Measurements from ENCODE around the gene CNPY3. TPM values are rescaled to one million over a fixed set of nuclear protein-coding genes. Genes with fewer than 3 reads are reported as not detected.

CNPY3 gene
- total and polyA plus RNA-seq, 2 of the 13 experiments (the other 11 are each of a cell fraction or from before 2014, with no cell fraction given): 42.3 to 60.2 TPM

GRCh38 chr6:42978839-42979522, 49.7 kb downstream of the CNPY3 start, which contains the start of gene PEX6 (continued):
- no peak for TF ChIP-seq RBM39 (IDR thresholded peaks at IDR 0.05; ENCODE audit: low read depth, low read length, poor library complexity, severe bottlenecking)
- peak; percentile 98 for TF ChIP-seq ZNF790 (CRISPR knock-in tag; IDR thresholded peaks at IDR 0.05; ENCODE audit: borderline replicate concordance)
- TF ChIP-seq ZNF746 (CRISPR knock-in tag; IDR thresholded peaks at IDR 0.05): no peak
- no peak for TF ChIP-seq RARA (CRISPR knock-in tag; IDR thresholded peaks at IDR 0.05)
- peak; percentile 92 for TF ChIP-seq ELF3 (CRISPR knock-in tag; IDR thresholded peaks at IDR 0.05)
- no peak for TF ChIP-seq GTF3A (CRISPR knock-in tag; conservative IDR thresholded peaks at IDR 0.05)
- TF ChIP-seq REPIN1 (CRISPR knock-in tag; IDR thresholded peaks at IDR 0.05; ENCODE audit: borderline replicate concordance, low read depth): peak; percentile 62; the same call in 1 of the 2 replicates
- TF ChIP-seq TCF12 (IDR thresholded peaks at IDR 0.05): no peak
- TF ChIP-seq TCF12 (CRISPR knock-in tag; IDR thresholded peaks at IDR 0.05): 0 out of 2 replicates have a peak, but pooled peaks have one; percentile 15
- no peak for TF ChIP-seq KDM1A (CRISPR knock-in tag; IDR thresholded peaks at IDR 0.05)
- TF ChIP-seq NRL (CRISPR knock-in tag; IDR thresholded peaks at IDR 0.05; ENCODE audit: borderline replicate concordance): no peak; the same call in 1 of the 2 replicates
- TF ChIP-seq KLF12 (CRISPR knock-in tag; IDR thresholded peaks at IDR 0.05; ENCODE audit: borderline replicate concordance): peak; percentile 23; the same call in 1 of the 2 replicates
- no peak for TF ChIP-seq ZNF232 (CRISPR knock-in tag; IDR thresholded peaks at IDR 0.05; ENCODE audit: borderline replicate concordance)
- no peak for TF ChIP-seq ZNF382 (CRISPR knock-in tag; IDR thresholded peaks at IDR 0.05; ENCODE audit: borderline replicate concordance)
- 0 out of 2 replicates have a peak, but pooled peaks have one; percentile 40 for TF ChIP-seq U2AF2 (IDR thresholded peaks at IDR 0.05; ENCODE audit: low read depth, low read length)
- TF ChIP-seq BRF2 (CRISPR knock-in tag; IDR thresholded peaks at IDR 0.05): peak; percentile 43; the same call in 1 of the 2 replicates
- TF ChIP-seq ZNF552 (CRISPR knock-in tag; IDR thresholded peaks at IDR 0.05; ENCODE audit: borderline replicate concordance): no peak
- TF ChIP-seq SOX6 (IDR thresholded peaks at IDR 0.05): no peak
- peak; percentile 68 for TF ChIP-seq SOX6 (CRISPR knock-in tag; IDR thresholded peaks at IDR 0.05)
- TF ChIP-seq TBX3 (IDR thresholded peaks at IDR 0.05; ENCODE audit: borderline replicate concordance): no peak
- TF ChIP-seq CENPBD1 (CRISPR knock-in tag; IDR thresholded peaks at IDR 0.05; ENCODE audit: borderline replicate concordance, low read depth): no peak
- peak; percentile 92; the same call in 1 of the 2 replicates for TF ChIP-seq RFXANK (CRISPR knock-in tag; IDR thresholded peaks at IDR 0.05)
- no peak for TF ChIP-seq NR3C1 (CRISPR knock-in tag; IDR thresholded peaks at IDR 0.05)
- TF ChIP-seq GZF1 (CRISPR knock-in tag; IDR thresholded peaks at IDR 0.05): no peak; the same call in 1 of the 2 replicates
- peak; percentile 64 for TF ChIP-seq HNRNPK (IDR thresholded peaks at IDR 0.05; ENCODE audit: low read depth, low read length, poor library complexity, severe bottlenecking)
- no peak for TF ChIP-seq PRPF4 (IDR thresholded peaks at IDR 0.05; ENCODE audit: low read depth, low read length, poor library complexity, severe bottlenecking)
- no peak for TF ChIP-seq ZNF326 (CRISPR knock-in tag; IDR thresholded peaks at IDR 0.05; ENCODE audit: borderline replicate concordance)
- TF ChIP-seq IRF9 (CRISPR knock-in tag; IDR thresholded peaks at IDR 0.05; ENCODE audit: borderline replicate concordance): no peak; the same call in 1 of the 2 replicates
